ENCODE measurements around the gene CCDC15. TPM values are rescaled to one million over a fixed set of nuclear protein-coding genes. Genes with fewer than 3 reads are reported as not detected.

Gene CCDC15
- total and polyA plus RNA-seq, 2 experiments from 2014 or later = 2.9 to 3.3 TPM

DNA sequence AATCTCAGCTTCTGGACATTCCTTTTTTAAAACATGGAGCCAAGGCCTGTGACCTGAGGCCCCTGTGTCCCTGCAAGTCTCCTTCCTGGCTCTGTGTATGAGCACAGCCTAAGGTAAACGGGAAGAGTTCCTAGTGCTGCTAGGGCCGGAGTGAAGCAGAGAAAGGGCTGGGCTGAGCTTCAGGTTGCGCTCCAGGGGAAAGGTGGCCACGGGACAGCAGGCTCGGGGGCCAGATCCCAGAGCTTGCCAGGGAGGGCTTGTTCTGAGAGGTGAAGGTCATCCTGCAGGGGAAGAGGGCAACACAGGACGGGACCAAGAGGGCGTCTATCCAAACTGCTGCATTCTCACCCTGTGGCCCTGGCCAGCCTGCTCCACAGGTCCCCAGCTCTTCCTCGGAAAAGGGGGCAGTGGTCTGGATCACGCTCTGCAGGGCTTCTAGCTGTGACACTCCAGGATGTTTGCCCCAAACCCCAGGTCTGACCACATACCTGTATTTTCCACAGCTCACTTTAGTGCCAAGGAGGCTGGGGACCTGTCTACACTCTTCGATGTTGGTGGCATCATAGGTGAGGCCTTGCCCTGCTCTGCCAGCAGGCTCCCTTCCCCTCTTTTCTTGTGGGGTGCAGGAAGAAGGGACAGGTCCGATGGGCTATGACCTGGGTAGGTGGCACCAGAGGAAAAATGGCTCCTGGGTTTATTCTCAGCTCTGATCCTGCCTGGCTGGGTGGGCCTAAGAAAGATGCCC is 129.5 kb downstream of the CCDC15 start:
- Mint-ChIP-seq H3K27ac (no peak overlapping the region; the same call in 1 of the 2 replicates), H3K36me3 (ENCODE audit: low read depth) (no peaks in the 10 kb centered on the region; the same call in 2 of the 3 replicates), H3K9me3 (no peaks in the 10 kb centered on the region; the same call in 2 of the 3 replicates), H3K4me1 (no peaks in the 10 kb centered on the region; the same call in 1 of the 3 replicates), H3K4me3 (no peak overlapping the region), H3K27me3 (ENCODE audit: insufficient read depth, low read depth, poor library complexity) (peaks cover 7% of the 10 kb centered on the region)
- no peak overlapping the region for H3K4me2 ChIP-seq
- no peaks in the 10 kb centered on the region for H3K36me3 ChIP-seq (ENCODE audit: insufficient read depth)
- H2AFZ ChIP-seq = no peak overlapping the region
- no peaks in the 10 kb centered on the region for H3F3A ChIP-seq (replicated peaks; ENCODE audit: low read depth)
- H4K20me1 ChIP-seq (replicated peaks; ENCODE audit: insufficient read depth) = no peaks in the 10 kb centered on the region
- H3K27me3 ChIP-seq (ENCODE audit: insufficient read depth) = no peaks in the 10 kb centered on the region
- no peaks in the 10 kb centered on the region for H3K9me2 ChIP-seq (ENCODE audit: insufficient read depth)
- no peak for TF ChIP-seq CTCF (conservative IDR thresholded peaks at IDR 0.05; ENCODE audit: low read depth in 2 of 2)
- no peak for TF ChIP-seq NANOG (IDR thresholded peaks at IDR 0.05; ENCODE audit: borderline replicate concordance)
- TF ChIP-seq CREB1 (CRISPR knock-in tag; IDR thresholded peaks at IDR 0.05; ENCODE audit: low read depth) = no peak
- no peak for TF ChIP-seq ZNF331 (CRISPR knock-in tag; IDR thresholded peaks at IDR 0.05; ENCODE audit: low read depth)
- no peak for TF ChIP-seq ZNF462 (CRISPR knock-in tag; IDR thresholded peaks at IDR 0.05)
- TF ChIP-seq REST (IDR thresholded peaks at IDR 0.05; ENCODE audit: unreplicated experiment) = no peak
- no peak for TF ChIP-seq STAT1 (IDR thresholded peaks at IDR 0.05; ENCODE audit: unreplicated experiment)
- TF ChIP-seq ZNF114 (CRISPR knock-in tag; IDR thresholded peaks at IDR 0.05) = no peak
- ATAC-seq = no peak
- no peak overlapping the region for H3K27ac ChIP-seq (ENCODE audit: low read depth)
- H3K79me2 ChIP-seq (replicated peaks; ENCODE audit: insufficient read depth) = no peaks in the 10 kb centered on the region
- no peaks in the 10 kb centered on the region for H3K4me1 ChIP-seq (ENCODE audit: insufficient read depth)
- no peak for DNase-seq (ENCODE audit: low spot score)
- H3K4me3 ChIP-seq = no peak overlapping the region
